Measurements from ENCODE around the gene PCSK1. TPM values are rescaled to one million over a fixed set of nuclear protein-coding genes. Genes with fewer than 3 reads are reported as not detected.
"Not testable (repeated sequence)": the region's sequence is repeated elsewhere in the genome, so short reads cannot be mapped to it uniquely, and the experiment has no call there.

PCSK1 gene
- total and polyA plus RNA-seq, 7 donors: 0.60 to 2.2 (median 1.7) TPM

DNA sequence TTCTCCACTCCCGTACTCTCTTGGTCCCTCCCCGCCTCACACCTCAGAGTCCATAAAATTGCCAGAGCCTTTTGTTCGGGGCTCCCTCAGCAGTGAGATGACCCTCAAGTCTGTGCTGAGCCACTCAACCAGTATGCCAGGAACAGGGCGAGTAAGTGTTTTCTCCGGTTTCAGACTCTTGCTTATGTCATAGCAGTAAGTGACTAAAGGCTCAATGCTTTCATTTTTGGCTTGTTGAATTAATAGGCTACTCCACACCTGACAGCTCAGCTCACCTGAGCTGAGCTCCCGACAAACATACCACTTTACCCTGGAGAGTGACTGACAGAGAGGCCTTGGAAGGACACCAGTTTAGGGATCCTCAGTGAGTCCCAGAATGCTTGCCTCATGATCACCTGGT is 30.5 kb downstream of the PCSK1 start:
- H3K4me1 ChIP-seq: no peaks in the 10 kb centered on the region
- TF ChIP-seq, protein P1, sequence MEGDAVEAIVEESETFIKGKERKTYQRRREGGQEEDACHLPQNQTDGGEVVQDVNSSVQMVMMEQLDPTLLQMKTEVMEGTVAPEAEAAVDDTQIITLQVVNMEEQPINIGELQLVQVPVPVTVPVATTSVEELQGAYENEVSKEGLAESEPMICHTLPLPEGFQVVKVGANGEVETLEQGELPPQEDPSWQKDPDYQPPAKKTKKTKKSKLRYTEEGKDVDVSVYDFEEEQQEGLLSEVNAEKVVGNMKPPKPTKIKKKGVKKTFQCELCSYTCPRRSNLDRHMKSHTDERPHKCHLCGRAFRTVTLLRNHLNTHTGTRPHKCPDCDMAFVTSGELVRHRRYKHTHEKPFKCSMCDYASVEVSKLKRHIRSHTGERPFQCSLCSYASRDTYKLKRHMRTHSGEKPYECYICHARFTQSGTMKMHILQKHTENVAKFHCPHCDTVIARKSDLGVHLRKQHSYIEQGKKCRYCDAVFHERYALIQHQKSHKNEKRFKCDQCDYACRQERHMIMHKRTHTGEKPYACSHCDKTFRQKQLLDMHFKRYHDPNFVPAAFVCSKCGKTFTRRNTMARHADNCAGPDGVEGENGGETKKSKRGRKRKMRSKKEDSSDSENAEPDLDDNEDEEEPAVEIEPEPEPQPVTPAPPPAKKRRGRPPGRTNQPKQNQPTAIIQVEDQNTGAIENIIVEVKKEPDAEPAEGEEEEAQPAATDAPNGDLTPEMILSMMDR (IDR thresholded peaks at IDR 0.05): no peak
- TF ChIP-seq EP300 (IDR thresholded peaks at IDR 0.05) (no peak), POLR2AphosphoS5 (IDR thresholded peaks at IDR 0.05) (no peak), POLR2A (IDR thresholded peaks at IDR 0.05) (no peak)
- intact Hi-C loops (cut with DNase I): no loop called here
- H3K9me3 ChIP-seq: no peaks in the 10 kb centered on the region
- 80 to 84% methylated on average over 6 of the region's 6 CpGs for WGBS, 2 donors
- no peak overlapping the region for H3K4me3 ChIP-seq
- H3K36me3 ChIP-seq: no peaks in the 10 kb centered on the region
- H3K27ac ChIP-seq: no peak overlapping the region
- DNase-seq: no peak
- no peaks in the 10 kb centered on the region for H3K27me3 ChIP-seq

DNA sequence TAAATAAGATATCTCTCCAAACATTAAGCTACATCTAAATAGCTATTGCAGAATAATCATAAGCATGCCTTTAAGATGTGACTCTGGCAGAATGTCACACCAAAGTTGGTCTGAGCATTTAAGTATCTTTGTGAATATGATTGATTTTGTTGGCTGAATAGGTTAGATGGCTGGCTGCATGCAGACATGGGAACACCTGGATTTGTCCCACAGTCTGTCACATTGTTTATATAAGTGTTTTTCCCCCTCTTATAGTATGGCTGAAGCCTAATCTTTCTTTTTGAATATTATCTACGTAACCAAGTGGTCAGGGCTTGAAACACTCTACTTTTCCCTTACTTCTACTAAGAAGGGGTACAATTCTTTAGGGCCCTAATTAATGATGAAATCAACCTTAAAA is 36.2 kb downstream of the PCSK1 start:
- DNase-seq: no peak
- TF ChIP-seq POLR2AphosphoS5 (IDR thresholded peaks at IDR 0.05) (no peak), POLR2A (IDR thresholded peaks at IDR 0.05) (no peak), EP300 (IDR thresholded peaks at IDR 0.05) (no peak)
- TF ChIP-seq, protein P1 (IDR thresholded peaks at IDR 0.05): no peak
- H3K27ac ChIP-seq: no peak overlapping the region
- H3K4me3 ChIP-seq: no peak overlapping the region
- H3K9me3 ChIP-seq: no peaks in the 10 kb centered on the region
- no peaks in the 10 kb centered on the region for H3K27me3 ChIP-seq
- intact Hi-C loops (cut with DNase I): no loop called here
- H3K4me1 ChIP-seq: no peaks in the 10 kb centered on the region
- H3K36me3 ChIP-seq: no peaks in the 10 kb centered on the region
- 88 to 93% methylated on average over 1 of the region's 1 CpG for WGBS, 2 donors

DNA sequence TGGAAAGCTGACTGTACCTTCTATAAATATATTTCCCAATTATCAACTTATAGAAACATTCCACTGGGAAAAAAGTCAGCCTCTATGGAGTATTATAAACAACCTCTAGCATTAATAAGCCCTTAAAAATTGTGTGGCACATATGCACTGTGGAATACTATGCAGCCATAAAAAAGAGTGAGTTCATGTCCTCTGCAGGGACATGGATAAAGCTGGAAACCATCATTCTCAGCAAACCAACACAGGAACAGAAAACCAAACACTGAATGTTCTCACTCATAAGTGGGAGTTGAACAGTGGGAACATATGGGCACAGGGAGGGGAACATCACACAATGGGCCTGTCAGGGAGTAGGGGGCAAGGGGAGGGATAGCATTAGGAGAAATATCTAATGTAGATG is 37.8 kb downstream of the PCSK1 start:
- H3K9me3 ChIP-seq; H3K27ac ChIP-seq; H3K4me3 ChIP-seq; H3K4me1 ChIP-seq; H3K27me3 ChIP-seq; intact Hi-C loops (cut with DNase I); H3K36me3 ChIP-seq; DNase-seq: not testable (repeated sequence)

DNA sequence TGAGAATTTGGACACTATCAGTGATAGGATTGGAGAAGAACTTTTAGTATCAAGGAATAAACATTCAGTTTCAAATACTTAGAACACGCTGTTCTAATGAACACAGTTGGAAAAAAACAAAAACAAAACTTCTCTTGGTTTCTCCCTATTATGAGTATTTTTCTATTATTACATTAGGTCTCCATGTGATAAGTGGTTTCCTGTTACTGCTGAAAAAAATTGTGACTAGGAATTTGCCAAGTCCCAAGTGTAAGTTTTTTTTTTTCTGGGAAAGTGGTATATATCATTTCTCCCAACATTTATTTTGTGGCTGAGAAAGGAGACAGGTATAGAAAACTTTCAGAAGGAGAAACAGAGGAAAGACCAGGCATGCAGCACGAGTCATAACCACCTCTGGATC is 41.1 kb downstream of the PCSK1 start:
- WGBS, 2 donors: 71 to 88% methylated on average over 2 of the region's 2 CpGs
- H3K4me1 ChIP-seq: no peaks in the 10 kb centered on the region
- no peaks in the 10 kb centered on the region for H3K9me3 ChIP-seq
- TF ChIP-seq, protein P1 (IDR thresholded peaks at IDR 0.05): no peak
- TF ChIP-seq POLR2AphosphoS5 (IDR thresholded peaks at IDR 0.05) (no peak), POLR2A (IDR thresholded peaks at IDR 0.05) (no peak), EP300 (IDR thresholded peaks at IDR 0.05) (no peak)
- H3K27ac ChIP-seq: no peak overlapping the region
- H3K4me3 ChIP-seq: no peak overlapping the region
- H3K36me3 ChIP-seq: no peaks in the 10 kb centered on the region
- H3K27me3 ChIP-seq: no peaks in the 10 kb centered on the region
- DNase-seq: no peak
- intact Hi-C loops (cut with DNase I): no loop called here

DNA sequence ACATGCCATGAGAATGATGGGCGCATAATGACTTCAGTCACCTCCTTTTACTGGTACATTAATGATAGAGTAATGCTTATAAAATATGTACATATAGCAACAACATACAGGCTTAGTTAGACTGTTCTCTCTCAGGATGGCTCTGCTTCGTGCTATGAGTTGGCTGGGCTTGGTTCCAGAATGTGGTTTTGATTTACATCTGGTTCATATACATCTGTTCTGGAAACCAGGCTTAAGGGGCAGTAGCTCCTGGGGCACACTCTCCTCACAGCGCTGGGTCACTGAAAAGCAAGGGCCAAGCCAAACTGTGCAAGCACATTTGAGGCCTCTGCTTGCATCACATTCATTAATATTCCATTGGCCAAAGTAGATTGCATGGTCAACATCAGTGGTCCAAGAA is 44.9 kb downstream of the PCSK1 start:
- no peak for TF ChIP-seq EP300 (IDR thresholded peaks at IDR 0.05)
- no peak for TF ChIP-seq POLR2AphosphoS5 (IDR thresholded peaks at IDR 0.05)
- TF ChIP-seq, protein P1 (IDR thresholded peaks at IDR 0.05): no peak
- TF ChIP-seq POLR2A (IDR thresholded peaks at IDR 0.05): no peak
- intact Hi-C loops (cut with DNase I): no loop called here
- H3K4me3 ChIP-seq: no peak overlapping the region
- WGBS, 2 donors: 83 to 85% methylated on average over 3 of the region's 3 CpGs
- no peaks in the 10 kb centered on the region for H3K9me3 ChIP-seq
- DNase-seq: no peak
- H3K4me1 ChIP-seq: peaks cover 0 to 11% (median 0%) of the 10 kb centered on the region in 4 donors
- H3K27ac ChIP-seq: no peak overlapping the region
- H3K27me3 ChIP-seq: no peaks in the 10 kb centered on the region
- H3K36me3 ChIP-seq: no peaks in the 10 kb centered on the region

Data from sigmoid colon (tissue), 7 donors.